IPS-20b (cell line): ENCODE data around the gene ZNF460.

Source experiments
- H3K27ac ChIP-seq: one replicate; pipeline ENCODE4 v1.5.1; 2013; ENCODE audit warnings: low read length
- H3K27me3 ChIP-seq: 2 replicates; pipeline ENCODE4 v1.6.1; 2013; ENCODE audit warnings: mild to moderate bottlenecking, low read length, inconsistent platforms; ENCODE audit not compliant: insufficient read depth
- H3K36me3 ChIP-seq: 2 replicates; pipeline ENCODE4 v1.6.1; 2013; ENCODE audit warnings: low read depth, mild to moderate bottlenecking, inconsistent platforms, low read length, moderate library complexity; ENCODE audit not compliant: insufficient read depth
- H3K4me1 ChIP-seq: 2 replicates; pipeline ENCODE4 v1.6.1; 2013; ENCODE audit warnings: mild to moderate bottlenecking, control low read depth, inconsistent platforms, low read length, moderate library complexity; ENCODE audit not compliant: insufficient read depth
- H3K4me3 ChIP-seq: 2 replicates; pipeline ENCODE4 v1.5.1; 2013; ENCODE audit warnings: mild to moderate bottlenecking, low read length, inconsistent platforms
- H3K9ac ChIP-seq: 2 replicates; pipeline ENCODE4 v1.6.1; 2013; ENCODE audit warnings: low read depth, mild to moderate bottlenecking, inconsistent platforms, low read length, moderate library complexity
- H3K9me3 ChIP-seq: 2 replicates; pipeline ENCODE4 v1.6.1; 2013; ENCODE audit warnings: mild to moderate bottlenecking, low read depth, low read length, inconsistent platforms; ENCODE audit not compliant: insufficient read depth

ZNF460 gene

DNA sequence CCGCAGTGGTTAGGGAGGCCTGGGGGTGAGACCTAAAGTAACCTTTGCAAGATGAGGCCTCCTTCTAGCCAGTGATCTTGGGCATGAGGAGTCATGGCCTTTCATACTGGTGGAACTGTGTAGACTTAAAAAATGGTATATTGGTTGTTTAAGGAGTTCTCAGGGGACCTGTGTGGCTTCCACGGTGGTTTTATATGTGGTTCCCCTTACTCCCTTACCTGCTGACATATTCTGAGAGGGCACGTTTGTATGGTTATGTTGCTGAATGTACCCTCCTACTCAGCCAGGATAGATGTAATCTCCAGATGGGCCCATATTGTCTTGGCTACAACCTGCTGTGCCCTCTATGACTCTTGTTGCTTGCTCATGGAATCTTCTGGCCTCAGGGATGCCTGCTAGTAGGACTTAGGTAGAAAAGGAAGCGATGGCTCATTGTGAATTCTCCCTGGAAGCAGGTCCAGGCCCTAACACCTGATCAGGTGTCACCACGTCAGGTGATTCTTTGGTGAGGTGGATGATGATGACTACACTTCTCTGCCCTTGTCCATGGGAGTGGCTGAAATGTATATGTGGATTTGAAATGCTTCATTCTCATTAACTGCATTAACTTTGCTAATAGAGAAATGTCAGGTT lies 1.8 kb downstream of the ZNF460 start:
- peaks cover 11% of the 10 kb centered on the region for H3K4me1 ChIP-seq
- no peaks in the 10 kb centered on the region for H3K9me3 ChIP-seq
- no peaks in the 10 kb centered on the region for H3K27me3 ChIP-seq
- no peak overlapping the region for H3K27ac ChIP-seq
- H3K36me3 ChIP-seq: peaks cover 39% of the 10 kb centered on the region
- H3K9ac ChIP-seq: peak overlapping the region; percentile 100; the same call in 1 of the 2 replicates
- H3K4me3 ChIP-seq: peak overlapping the region; percentile 100

DNA sequence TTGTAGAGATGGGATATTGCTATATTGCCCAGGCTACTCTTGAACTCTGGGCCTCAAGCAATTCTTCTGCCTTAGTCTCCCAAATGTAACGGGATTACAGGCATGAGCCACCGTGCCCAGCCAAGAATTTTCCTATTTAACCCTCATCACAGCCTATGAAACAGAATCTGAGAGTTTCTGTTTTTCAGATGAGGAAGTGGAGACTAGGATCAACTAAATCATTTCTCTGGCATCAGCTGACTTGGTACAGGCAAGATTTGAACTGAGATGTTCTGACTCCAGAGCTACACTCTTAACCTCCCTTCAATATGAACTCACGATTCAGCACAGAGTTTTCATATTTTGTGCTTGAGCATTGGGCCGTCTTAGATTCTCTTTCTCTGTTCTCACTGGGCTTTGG lies 8.1 kb downstream of the ZNF460 start:
- Histone ChIP-seq H3K36me3 (peaks cover 93% of the 10 kb centered on the region), H3K9ac (no peak overlapping the region), H3K27ac (no peak overlapping the region), H3K27me3 (no peaks in the 10 kb centered on the region), H3K9me3 (no peaks in the 10 kb centered on the region), H3K4me1 (no peaks in the 10 kb centered on the region), H3K4me3 (no peak overlapping the region)

DNA sequence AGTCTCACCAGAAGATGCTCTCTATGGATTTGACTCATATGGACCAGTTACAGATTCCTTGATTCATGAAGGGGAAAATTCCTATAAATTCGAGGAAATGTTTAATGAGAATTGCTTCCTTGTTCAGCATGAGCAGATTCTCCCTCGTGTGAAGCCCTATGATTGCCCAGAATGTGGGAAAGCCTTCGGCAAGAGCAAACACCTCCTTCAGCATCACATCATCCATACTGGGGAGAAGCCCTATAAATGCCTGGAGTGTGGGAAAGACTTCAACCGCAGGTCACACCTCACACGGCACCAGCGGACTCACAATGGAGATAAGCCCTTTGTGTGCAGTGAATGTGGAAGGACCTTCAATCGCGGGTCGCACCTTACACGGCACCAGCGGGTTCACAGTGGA lies 10.7 kb downstream of the ZNF460 start:
- no peak overlapping the region for H3K27ac ChIP-seq
- peaks cover 88% of the 10 kb centered on the region for H3K36me3 ChIP-seq
- no peaks in the 10 kb centered on the region for H3K4me1 ChIP-seq
- no peak overlapping the region for H3K4me3 ChIP-seq
- no peaks in the 10 kb centered on the region for H3K9me3 ChIP-seq
- H3K27me3 ChIP-seq: no peaks in the 10 kb centered on the region
- H3K9ac ChIP-seq: no peak overlapping the region

DNA sequence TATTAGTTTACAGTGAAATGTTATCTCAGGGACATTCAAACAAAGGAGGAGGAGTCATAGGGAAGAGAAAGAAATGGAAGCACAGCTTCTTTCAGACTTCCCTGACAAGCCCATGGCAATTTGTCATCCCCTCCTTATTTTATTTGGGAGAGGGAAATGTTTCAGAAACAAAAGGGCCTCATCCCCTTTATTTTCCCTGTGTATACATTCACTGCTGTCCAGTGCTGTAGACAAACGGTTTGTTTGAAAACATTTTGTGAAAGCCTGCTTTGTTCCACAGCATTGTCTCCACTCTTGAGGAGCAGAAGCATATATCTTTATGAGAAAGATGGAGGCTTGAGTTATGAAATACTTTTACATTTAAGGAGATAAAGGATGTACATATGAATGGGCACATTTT lies 12.3 kb downstream of the ZNF460 start:
- H3K4me1 ChIP-seq: no peaks in the 10 kb centered on the region
- H3K9ac ChIP-seq: no peak overlapping the region
- H3K27ac ChIP-seq: no peak overlapping the region
- H3K36me3 ChIP-seq: peaks cover 86% of the 10 kb centered on the region
- H3K9me3 ChIP-seq: no peaks in the 10 kb centered on the region
- H3K27me3 ChIP-seq: no peaks in the 10 kb centered on the region
- no peak overlapping the region for H3K4me3 ChIP-seq

DNA sequence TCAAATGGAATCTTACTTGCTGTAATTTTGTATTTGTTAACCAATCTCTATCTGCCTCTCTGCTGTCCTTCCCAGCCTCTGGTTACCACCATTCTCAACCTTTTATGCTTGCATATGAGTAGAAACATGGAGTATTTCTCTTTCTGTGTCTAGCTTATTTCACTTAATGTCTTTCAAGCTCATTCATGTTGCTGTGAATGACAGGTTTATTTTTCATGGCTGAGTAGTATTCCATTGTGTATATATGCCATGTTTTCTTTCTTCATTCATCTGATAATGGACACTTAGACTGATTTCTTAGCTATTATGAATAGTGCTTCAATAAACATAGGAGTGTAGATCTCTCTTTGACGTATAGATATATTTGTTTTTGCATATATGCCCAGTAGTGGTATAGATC lies 13.4 kb downstream of the ZNF460 start:
- Histone ChIP-seq H3K4me3 (no peak overlapping the region), H3K27me3 (no peaks in the 10 kb centered on the region), H3K9me3 (no peaks in the 10 kb centered on the region), H3K36me3 (peaks cover 80% of the 10 kb centered on the region), H3K27ac (no peak overlapping the region), H3K4me1 (no peaks in the 10 kb centered on the region), H3K9ac (no peak overlapping the region)

DNA sequence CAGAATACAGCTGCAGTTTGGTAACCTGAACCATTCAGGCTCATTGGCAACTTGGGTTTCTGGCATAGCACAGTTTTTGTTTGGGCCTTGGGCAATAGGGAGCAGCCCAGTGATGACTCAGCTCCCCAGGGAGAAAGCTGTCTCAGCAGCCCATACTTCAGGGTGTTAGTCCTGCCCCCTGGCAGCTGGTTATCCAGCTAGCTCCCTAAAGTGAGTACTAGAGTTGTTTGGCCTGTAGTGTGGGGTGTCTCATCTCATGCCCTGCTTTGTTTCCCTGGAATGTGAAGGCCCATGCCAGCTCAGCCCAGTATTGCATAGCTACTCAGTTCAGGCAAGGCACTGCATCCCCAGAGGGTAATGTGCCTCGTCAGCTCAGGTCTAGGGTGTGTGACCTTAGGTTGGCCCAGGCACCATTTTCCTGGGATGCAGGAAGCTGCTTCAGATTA lies 21.8 kb downstream of the ZNF460 start:
- peaks cover 43% of the 10 kb centered on the region for H3K36me3 ChIP-seq
- H3K27ac ChIP-seq: no peak overlapping the region
- H3K9me3 ChIP-seq: no peaks in the 10 kb centered on the region
- no peak overlapping the region for H3K4me3 ChIP-seq
- H3K9ac ChIP-seq: no peak overlapping the region
- H3K27me3 ChIP-seq: no peaks in the 10 kb centered on the region
- H3K4me1 ChIP-seq: no peaks in the 10 kb centered on the region; the same call in 1 of the 2 replicates

DNA sequence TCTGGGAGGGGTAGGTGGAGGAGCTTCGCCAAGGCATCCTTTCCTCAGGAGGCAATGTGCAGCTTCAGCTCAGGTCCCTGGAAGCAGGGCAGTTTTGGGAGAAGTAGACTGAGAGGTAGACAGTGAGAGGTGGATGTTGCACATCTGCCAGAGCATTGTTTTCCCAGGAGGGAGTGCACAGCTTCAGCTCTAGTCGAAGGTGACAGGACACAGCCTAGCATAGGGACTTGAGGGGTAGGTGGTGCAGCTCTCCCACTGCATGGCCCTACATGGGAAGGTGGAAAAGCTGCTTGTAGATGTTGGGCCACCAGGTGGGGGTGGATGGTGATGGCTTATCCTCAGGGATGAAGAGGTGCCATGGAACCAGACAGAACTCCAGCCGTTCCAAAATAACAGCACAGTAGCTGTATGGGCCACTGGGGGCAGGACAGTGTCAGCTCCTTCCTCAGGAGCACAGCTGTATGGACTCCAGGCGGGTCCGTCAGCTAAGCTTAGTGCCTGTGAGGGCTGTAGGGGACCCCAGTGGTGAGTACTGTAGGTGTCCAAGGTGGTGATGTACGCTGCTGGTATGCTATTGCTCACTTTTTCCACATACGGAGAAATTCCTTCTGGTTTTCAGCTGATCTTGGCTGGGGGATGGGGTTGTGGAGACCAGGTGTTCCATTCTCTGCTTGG lies 22.6 kb downstream of the ZNF460 start:
- Histone ChIP-seq H3K4me1 (no peaks in the 10 kb centered on the region; the same call in 1 of the 2 replicates), H3K4me3 (no peak overlapping the region), H3K36me3 (peaks cover 34% of the 10 kb centered on the region), H3K27ac (no peak overlapping the region), H3K9me3 (no peaks in the 10 kb centered on the region), H3K9ac (no peak overlapping the region), H3K27me3 (no peaks in the 10 kb centered on the region)

DNA sequence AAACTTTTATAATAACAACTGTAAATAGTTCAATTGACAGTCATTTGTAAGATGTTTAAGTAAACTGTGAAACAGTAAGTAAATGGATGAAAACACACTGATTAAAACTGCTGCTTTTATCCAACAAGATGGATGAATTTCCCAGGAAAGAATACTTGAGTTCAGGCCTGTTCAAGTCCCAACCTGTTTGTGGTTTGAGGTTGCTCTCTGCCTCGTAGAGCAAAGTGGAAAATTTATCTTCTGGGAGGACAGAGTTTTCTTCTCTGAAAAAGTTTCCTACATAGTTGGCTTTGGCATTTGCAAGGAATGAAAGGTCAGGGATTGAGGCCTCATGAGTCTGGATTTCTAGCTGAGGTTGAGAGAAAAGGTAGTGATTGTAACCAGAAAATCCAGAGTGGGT lies 24.8 kb downstream of the ZNF460 start:
- peaks cover 26% of the 10 kb centered on the region for H3K36me3 ChIP-seq
- H3K9me3 ChIP-seq: no peaks in the 10 kb centered on the region
- H3K4me1 ChIP-seq: no peaks in the 10 kb centered on the region; the same call in 1 of the 2 replicates
- no peak overlapping the region for H3K9ac ChIP-seq
- no peak overlapping the region for H3K27ac ChIP-seq
- no peaks in the 10 kb centered on the region for H3K27me3 ChIP-seq
- H3K4me3 ChIP-seq: no peak overlapping the region

DNA sequence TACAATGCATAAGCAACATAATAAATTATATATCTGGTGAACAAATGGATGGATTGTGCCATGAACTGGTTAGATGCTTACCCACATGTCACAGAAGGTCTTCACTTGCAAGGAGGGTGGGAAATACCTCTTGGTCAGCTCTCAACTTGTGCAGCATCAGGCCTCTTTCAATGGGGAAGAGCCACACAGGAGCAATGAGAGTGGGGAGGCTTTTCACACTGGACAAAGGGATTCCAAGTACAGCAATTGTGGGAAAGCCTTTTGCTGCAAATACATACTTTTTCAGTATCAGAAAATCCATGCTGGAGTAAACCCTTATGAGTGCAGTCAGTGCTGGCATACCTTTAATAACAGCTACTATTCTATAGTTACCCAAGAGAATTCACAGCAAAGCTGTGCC lies 28.2 kb downstream of the ZNF460 start:
- Histone ChIP-seq H3K4me3 (no peak overlapping the region), H3K27me3 (peaks cover 21% of the 10 kb centered on the region), H3K36me3 (peaks cover 5% of the 10 kb centered on the region; the same call in 1 of the 2 replicates), H3K27ac (no peak overlapping the region), H3K4me1 (no peaks in the 10 kb centered on the region), H3K9me3 (no peaks in the 10 kb centered on the region), H3K9ac (no peak overlapping the region)

DNA sequence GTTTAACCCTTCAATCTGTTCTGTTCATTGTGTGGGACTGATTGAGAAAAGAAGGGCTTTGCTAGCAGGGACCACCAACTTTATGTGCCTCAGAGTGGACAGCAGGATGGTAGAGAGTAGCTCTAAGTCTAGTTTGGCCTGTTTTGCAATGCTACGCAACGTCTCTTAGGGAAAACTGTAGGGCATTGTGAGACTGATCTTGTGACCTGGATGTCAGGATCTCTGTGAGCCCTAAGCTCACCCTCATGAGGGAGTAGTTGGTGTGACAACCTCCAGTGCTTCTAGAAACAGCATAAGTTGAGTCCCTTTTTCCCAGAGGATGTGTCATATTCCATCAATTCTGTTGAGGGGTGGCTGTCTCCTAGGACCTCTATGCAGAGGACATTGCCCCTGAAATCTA lies 30.5 kb downstream of the ZNF460 start:
- no peak overlapping the region for H3K27ac ChIP-seq
- no peak overlapping the region for H3K9ac ChIP-seq
- H3K36me3 ChIP-seq: no peaks in the 10 kb centered on the region
- no peaks in the 10 kb centered on the region for H3K4me1 ChIP-seq
- H3K4me3 ChIP-seq: no peak overlapping the region
- peaks cover 43% of the 10 kb centered on the region for H3K27me3 ChIP-seq
- no peaks in the 10 kb centered on the region for H3K9me3 ChIP-seq

DNA sequence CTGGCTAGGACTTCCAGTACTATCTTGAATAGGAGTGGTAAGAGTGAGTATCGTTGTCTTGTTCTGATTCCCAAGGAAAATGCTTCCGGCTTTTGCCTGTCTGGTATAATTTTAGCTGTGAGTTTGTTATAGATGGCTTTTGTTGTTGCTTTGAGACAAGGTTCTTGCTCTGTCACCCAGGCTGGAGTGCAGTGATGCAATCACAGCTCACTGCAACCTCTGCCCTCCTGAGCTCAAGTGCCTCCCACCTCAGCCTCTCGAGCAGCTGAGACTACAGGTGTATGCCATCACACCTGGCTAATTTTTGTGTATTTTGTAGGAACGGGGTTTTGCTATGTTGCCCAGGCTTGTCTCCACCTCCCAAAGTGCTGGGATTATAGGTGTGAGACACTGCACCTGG lies 33.9 kb downstream of the ZNF460 start:
- Histone ChIP-seq H3K4me3 (no peak overlapping the region), H3K4me1 (no peaks in the 10 kb centered on the region), H3K9me3 (no peaks in the 10 kb centered on the region), H3K27me3 (peaks cover 60% of the 10 kb centered on the region), H3K9ac (no peak overlapping the region), H3K27ac (no peak overlapping the region), H3K36me3 (no peaks in the 10 kb centered on the region)

DNA sequence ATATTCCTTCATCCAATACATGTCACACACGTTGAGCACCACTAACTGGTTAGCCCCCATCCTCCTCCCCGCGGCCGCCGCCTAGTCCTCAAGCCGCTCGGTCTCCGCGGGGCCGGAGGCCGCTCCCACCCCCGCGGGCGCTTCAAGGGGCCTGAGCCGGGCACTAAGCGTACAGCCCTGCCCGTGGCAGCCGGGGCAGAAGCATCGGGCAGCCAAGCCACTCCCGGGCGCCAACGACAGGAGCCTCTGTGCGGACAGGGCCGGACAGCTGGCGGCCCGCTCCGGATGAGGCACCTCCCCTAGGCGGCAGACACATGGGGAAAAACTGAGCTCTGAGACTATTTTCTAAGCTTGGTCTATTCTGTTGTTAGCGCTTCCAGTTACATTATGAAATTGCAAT lies 37.2 kb downstream of the ZNF460 start:
- 0 out of 2 replicates have a peak, but pooled peaks cover 6% of the 10 kb centered on the region for H3K4me1 ChIP-seq
- H3K27ac ChIP-seq: no peak overlapping the region
- no peak overlapping the region for H3K9ac ChIP-seq
- no peaks in the 10 kb centered on the region for H3K9me3 ChIP-seq
- H3K4me3 ChIP-seq: peak overlapping the region; percentile 29; the same call in 1 of the 2 replicates
- peaks cover 49% of the 10 kb centered on the region for H3K27me3 ChIP-seq
- no peaks in the 10 kb centered on the region for H3K36me3 ChIP-seq
